C4-2B (cell line): ENCODE data around the gene PTPRZ1.

Experiments used
- CTCF ChIP-seq: fragments of 450-650 bp; conservative IDR thresholded peaks from 2 replicates; pipeline ENCODE4 v1.5.1; 2017; ENCODE audit warnings: mild to moderate bottlenecking
- ZFX ChIP-seq: fragments of 450-650 bp; IDR thresholded peaks from 2 replicates; pipeline ENCODE4 v1.6.1; 2017

DNA sequence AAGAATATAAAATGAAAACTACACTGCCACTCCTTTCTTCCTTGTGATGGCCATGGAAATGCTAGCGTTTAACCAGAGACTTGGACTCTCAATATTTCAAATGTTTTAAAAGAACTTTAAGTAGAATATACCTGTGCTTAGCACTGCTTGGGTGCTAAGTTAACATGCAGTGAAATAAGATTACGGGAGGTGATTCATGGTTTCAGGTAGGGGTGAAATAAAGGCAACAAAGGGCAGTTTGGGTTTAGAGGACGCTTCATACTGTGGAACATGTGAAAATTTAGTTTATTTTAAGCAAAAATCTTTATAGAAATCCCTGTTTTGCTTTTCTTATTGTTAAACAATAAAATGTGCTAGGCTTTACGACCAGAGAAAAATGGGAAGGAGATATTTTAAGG is 94.0 kb downstream of the PTPRZ1 start:
- no peak for TF ChIP-seq CTCF
- TF ChIP-seq ZFX = no peak
